ENCODE measurements around the gene FURIN.
"Not testable (repeated sequence)": the region's sequence is repeated elsewhere in the genome, so short reads cannot be mapped to it uniquely, and the experiment has no call there.

Gene FURIN

DNA sequence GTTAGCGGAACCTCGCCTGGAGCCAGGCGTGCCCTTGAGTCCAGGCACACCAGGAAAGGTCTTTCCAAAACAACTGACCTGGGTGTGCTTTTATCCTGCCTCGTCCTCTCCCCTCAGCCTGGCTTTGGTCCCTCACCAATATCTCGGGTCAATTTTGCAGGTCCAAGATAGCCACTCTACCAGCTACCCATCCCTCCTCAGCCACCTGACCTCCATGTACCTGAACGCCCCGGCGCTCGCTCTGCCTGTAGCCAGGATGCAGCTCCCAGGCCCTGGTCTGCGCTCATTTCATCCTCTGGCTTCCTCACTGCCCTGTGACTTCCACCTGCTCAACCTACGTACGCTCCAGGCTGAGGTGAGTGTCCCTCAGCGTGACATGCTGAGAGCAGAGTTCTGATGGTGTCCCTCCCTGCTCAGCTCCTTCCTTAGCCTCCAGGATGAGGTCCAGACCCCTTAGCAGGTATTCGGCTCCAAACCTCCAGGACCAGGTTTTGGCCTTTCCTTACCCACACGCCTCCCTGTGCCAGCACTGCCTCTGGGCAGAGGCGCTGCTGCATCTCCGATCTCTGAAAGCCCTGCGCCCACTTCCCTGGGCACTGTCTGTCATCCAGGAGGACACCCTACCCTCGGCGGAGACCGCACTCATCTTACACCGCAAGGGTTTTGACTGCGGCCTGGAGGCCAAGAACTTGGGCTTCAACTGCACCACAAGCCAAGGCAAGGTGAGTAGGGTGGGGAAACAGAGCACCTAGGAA, 49.8 kb downstream of the FURIN start:
- DNase-seq (ENCODE audit: extremely low read depth, low read depth), result no peak
- TF ChIP-seq, protein P1, sequence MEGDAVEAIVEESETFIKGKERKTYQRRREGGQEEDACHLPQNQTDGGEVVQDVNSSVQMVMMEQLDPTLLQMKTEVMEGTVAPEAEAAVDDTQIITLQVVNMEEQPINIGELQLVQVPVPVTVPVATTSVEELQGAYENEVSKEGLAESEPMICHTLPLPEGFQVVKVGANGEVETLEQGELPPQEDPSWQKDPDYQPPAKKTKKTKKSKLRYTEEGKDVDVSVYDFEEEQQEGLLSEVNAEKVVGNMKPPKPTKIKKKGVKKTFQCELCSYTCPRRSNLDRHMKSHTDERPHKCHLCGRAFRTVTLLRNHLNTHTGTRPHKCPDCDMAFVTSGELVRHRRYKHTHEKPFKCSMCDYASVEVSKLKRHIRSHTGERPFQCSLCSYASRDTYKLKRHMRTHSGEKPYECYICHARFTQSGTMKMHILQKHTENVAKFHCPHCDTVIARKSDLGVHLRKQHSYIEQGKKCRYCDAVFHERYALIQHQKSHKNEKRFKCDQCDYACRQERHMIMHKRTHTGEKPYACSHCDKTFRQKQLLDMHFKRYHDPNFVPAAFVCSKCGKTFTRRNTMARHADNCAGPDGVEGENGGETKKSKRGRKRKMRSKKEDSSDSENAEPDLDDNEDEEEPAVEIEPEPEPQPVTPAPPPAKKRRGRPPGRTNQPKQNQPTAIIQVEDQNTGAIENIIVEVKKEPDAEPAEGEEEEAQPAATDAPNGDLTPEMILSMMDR (IDR thresholded peaks at IDR 0.05; ENCODE audit: low read depth, low read length), result no peak

DNA sequence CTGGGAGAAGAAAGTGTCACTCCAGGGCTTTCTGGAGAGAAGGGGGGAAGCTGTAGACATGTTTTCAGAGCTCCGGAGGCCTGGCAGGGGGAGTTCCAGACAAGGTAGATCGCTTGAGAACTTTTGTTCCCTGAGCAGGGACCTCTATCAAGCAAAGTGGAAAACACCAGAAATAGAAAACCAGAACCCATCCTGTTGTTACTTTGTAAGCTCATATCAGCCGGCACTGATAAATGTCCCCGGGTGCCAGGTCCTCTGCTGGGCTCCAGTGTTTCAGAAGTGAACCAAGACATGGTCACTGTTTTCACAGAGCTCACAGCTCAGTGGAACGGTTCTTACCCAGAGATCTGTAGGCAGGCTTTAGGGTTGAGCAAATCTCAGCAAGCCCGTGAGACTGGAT, 50.4 kb downstream of the FURIN start:
- no peak for DNase-seq (ENCODE audit: extremely low read depth, low read depth)
- TF ChIP-seq, protein P1 (IDR thresholded peaks at IDR 0.05; ENCODE audit: low read depth, low read length), result no peak

DNA sequence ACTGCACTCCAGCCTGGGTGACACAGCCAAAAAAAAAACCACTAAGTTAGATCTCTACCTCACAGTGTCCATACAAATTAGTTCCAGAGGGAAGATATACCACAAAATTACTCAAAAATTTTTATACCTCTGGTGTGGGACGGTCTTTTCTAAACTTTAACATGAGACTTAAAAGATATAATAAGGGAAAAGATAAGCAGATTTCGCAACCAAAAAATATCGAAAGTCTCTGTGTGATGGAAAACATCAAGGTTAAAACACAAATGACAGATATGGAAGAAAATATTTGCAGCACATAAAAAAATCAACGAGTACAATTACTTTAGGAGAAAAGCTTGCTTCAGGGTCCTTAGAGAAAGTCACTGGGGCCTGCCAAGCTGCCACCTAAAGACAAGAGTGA, 53.5 kb downstream of the FURIN start:
- TF ChIP-seq, protein P1 (IDR thresholded peaks at IDR 0.05; ENCODE audit: low read depth, low read length), result no peak
- DNase-seq (ENCODE audit: extremely low read depth, low read depth), result no peak

DNA sequence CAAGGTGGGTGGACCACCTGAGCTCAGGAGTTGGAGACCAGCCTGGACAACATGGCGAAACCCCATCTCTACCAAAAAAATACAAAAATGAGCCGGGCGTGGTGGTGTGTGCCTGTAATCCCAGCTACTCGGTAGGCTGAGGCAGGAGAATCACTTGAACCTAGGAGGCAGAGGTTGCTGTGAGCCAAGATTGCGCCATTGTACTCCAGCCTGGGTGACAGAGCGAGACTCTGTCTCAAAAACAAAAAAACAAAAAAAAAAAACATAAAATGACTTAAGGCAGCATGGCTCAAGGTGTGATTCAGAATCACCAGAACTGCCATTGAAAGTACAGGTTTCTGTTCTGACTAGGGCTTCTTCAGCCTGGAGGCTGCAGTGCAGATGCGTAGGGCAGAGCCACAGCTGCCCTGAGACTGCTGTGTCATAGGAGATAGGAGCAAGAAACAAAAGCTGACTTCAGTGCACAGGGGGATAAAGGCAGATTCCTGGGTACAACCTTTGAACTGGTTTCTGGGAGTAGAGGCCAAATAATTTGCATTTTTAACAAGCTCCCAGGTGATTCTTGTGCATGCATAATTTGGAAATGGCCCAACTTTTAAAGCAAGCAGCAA, 54.4 kb downstream of the FURIN start:
- DNase-seq (ENCODE audit: extremely low read depth, low read depth), result not testable (repeated sequence)

DNA sequence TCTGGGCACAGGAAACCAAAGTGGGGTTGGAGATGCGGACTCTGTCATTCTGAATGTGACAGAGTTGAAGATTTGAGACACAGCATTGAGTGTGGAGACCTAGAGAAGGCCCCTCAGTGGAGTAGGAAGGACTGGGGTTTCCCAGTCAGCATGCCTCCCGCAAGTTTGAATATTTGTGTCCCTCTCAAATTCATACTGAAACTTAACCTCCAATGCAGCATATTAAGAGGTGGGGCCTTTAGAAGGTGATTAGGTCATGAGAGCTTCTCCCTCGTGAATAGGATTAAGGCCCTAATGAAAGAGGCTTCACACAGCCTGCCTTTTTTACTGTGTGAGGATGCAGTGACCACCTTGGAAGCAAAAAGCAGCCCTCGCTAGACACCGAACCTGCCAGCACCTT, 56.0 kb downstream of the FURIN start:
- TF ChIP-seq, protein P1 (IDR thresholded peaks at IDR 0.05; ENCODE audit: low read depth, low read length), result no peak

DNA sequence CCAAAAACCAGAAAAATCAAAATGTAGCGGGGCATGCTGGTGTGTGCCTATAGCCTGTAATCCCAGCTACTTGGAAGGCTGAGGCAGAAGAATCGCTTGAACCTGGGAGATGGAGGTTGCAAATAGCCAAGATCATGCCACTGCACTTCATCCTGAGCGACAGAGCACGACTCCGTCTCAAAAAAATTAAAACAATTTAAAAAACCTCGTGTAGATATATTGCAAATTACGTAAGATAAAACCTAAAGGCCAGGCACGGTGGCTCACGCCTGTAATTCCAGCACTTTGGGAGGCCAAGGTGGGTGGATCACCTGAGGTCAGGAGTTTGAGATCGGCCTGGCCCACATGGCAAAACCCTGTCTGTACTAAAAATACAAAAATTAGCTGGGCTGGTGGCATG, 58.4 kb downstream of the FURIN start:
- DNase-seq (ENCODE audit: extremely low read depth, low read depth), result not testable (repeated sequence)

More for the DNA sequence above, 56.0 kb downstream of the FURIN start:
- no peak for DNase-seq (ENCODE audit: extremely low read depth, low read depth)

DNA sequence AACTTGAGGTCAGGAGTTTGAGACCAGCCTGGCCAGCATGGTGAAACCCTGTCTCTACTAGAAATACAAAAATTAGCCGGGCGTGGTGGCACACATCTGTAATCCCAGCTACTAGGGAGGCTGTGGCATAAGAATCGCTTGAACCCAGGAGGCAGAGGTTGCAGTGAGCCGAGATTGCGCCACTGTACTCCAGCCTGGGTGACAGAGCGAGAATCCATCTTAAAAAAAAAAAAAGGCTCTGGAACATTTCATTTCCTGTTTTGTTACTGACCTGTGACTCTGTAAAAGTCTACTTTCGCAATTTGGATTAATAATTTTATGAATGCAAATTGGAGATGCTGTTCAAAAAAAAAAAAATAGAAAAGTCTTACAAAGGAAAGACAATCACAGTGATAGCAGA, 59.7 kb downstream of the FURIN start:
- not testable (repeated sequence) for DNase-seq (ENCODE audit: extremely low read depth, low read depth)

DNA sequence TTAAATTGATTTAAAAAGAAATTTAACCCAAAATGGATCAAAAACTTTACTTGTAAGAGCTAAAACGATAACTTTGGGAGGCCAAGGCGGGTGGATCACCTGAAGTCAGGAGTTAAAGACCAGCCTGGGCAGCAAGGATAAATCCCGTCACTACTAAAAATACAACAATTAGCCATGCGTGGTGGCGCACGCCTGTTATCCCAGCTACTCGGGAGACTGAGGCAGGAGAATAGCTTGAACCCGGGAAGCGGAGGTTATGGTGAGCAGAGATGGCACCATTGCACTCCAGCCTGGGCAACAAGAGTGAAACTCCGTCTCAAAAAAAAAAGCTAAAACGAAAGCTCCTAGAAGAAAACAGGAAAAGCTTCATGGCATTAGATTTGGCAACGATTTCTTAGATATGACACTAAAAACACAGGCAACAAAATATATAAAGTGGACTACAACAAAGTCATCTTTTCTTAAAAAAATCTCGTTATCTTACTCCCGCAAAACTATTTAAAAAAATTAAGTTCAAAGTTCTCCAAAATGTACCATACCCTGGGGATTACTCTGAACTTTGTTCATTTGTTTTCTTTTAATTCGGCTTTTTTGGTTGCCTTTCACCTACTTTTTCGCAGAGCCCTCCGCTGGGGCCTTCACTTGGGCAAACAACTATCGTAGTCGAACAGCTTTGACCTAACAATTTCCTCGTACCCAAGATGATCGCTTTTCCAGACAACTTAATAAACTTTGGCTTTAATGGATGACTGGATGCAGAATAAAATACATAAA, 61.0 kb downstream of the FURIN start:
- TF ChIP-seq, protein P1 (IDR thresholded peaks at IDR 0.05; ENCODE audit: low read depth, low read length), result no peak
- no peak for DNase-seq (ENCODE audit: extremely low read depth, low read depth)

Data from AG09319 (cell line).